ENCODE measurements around the gene CLDN16. TPM values are rescaled to one million over a fixed set of nuclear protein-coding genes. Genes with fewer than 3 reads are reported as not detected.

Gene CLDN16
- total RNA-seq, 2 experiments from 2014 or later = not detected

- Mint-ChIP-seq H3K4me3 (no peak overlapping the region), H3K4me1 (no peaks in the 10 kb centered on the region), H3K27ac (no peak overlapping the region), H3K36me3 (no peaks in the 10 kb centered on the region), H3K9me3 (no peaks in the 10 kb centered on the region), H3K27me3 (no peaks in the 10 kb centered on the region)
- POLR2A ChIA-PET = no interaction called here
- no peak for DNase-seq
- ATAC-seq (ENCODE audit: low read depth) = no peak
Measured at GRCh38 chr3:190396001-190396400, 8.0 kb downstream of the CLDN16 start.

GRCh38 chr3:190397889-190398288, 9.9 kb downstream of the CLDN16 start:
- POLR2A ChIA-PET = no interaction called here
- no peak for ATAC-seq (ENCODE audit: low read depth)
- no peak for DNase-seq
- no peaks in the 10 kb centered on the region for H3K4me1 Mint-ChIP-seq
- no peak overlapping the region for H3K4me3 Mint-ChIP-seq
- no peaks in the 10 kb centered on the region for H3K36me3 Mint-ChIP-seq
- H3K27ac Mint-ChIP-seq = no peak overlapping the region
- H3K9me3 Mint-ChIP-seq = no peaks in the 10 kb centered on the region
- H3K27me3 Mint-ChIP-seq = no peaks in the 10 kb centered on the region

DNA sequence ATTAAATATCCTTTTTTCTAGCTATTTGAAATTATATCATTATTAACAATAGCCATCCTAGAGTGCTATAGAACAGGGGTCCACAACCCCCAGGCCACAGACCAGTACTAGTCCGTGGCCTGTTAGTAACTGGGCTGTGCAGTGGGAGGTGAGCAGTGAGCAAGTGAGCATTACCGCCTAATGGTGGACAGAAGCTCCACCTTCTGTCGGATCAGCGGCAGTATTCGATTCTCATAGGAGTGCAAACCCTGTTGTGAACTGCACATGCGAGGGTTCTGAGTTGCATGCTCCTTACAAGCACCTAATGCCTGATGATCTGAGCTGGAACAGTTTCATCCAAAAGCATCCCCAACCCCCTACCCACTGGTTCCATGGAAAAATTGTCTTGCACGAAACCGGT, 11.7 kb downstream of the CLDN16 start:
- POLR2A ChIA-PET = no interaction called here
- H3K27ac Mint-ChIP-seq = no peak overlapping the region
- no peaks in the 10 kb centered on the region for H3K4me1 Mint-ChIP-seq
- H3K36me3 Mint-ChIP-seq = no peaks in the 10 kb centered on the region
- DNase-seq = no peak
- no peaks in the 10 kb centered on the region for H3K27me3 Mint-ChIP-seq
- H3K9me3 Mint-ChIP-seq = no peaks in the 10 kb centered on the region
- H3K4me3 Mint-ChIP-seq = no peak overlapping the region
- ATAC-seq (ENCODE audit: low read depth) = no peak

DNA sequence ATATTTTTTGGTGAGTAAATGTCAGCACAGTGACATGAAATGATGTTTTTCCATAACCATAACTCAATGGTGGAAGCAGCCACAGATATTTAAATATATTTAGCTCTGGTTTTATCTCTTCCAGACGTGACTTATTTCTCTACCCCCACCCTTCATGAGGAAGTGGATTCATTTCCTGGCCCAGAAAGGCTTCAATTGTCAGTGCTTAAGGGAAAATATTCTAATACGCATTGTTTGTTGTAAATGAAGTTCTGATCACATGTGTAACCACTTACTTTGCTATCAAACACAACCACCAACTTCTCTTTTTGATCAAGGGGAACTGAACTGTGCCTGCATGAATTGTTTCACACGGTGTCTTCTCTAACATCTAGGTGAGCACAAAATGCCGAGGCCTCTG, 14.0 kb downstream of the CLDN16 start:
- no peaks in the 10 kb centered on the region for H3K27me3 Mint-ChIP-seq
- no peaks in the 10 kb centered on the region for H3K9me3 Mint-ChIP-seq
- H3K36me3 Mint-ChIP-seq = no peaks in the 10 kb centered on the region
- H3K4me1 Mint-ChIP-seq = no peaks in the 10 kb centered on the region
- POLR2A ChIA-PET = no interaction called here
- no peak for DNase-seq
- H3K4me3 Mint-ChIP-seq = no peak overlapping the region
- no peak overlapping the region for H3K27ac Mint-ChIP-seq
- ATAC-seq (ENCODE audit: low read depth) = no peak

DNA sequence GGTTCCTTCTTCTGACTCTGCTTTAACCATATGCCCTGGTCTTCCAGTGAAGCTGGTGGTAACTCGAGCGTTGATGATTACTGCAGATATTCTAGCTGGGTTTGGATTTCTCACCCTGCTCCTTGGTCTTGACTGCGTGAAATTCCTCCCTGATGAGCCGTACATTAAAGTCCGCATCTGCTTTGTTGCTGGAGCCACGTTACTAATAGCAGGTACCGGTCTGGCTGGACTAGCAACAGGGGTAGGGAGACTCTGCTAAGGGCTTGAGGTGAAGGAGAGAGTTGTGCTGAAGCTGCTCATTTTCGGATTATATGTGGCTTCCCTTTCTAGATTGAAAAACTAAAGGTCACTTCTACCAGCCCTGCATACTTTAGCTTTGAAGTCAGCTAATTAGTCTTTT, 16.8 kb downstream of the CLDN16 start:
- Mint-ChIP-seq H3K9me3 (no peaks in the 10 kb centered on the region), H3K4me1 (no peaks in the 10 kb centered on the region), H3K4me3 (no peak overlapping the region), H3K27me3 (no peaks in the 10 kb centered on the region), H3K27ac (no peak overlapping the region), H3K36me3 (no peaks in the 10 kb centered on the region)
- POLR2A ChIA-PET = no interaction called here
- ATAC-seq (ENCODE audit: low read depth) (no peak), DNase-seq (no peak)

DNA sequence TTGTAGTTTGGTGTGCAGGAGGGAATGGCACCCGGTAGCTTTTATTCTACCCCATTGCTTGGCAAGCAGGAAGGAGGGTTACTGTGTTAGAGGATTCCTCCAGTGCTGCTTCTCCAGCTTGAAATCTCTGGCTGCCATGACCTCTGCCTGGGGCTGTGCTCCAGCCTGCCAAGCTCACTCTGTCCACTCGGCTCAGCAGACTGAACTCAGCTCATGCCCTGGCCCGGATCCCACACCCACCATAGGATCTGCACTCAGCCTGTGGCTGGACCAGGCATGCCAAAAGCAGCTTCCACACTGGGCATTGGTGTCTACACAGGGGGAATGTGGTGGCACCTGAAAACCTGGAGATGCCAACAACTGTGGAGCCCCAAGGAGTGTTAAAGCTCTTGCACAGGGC, 26.3 kb downstream of the CLDN16 start:
- H3K9me3 Mint-ChIP-seq = no peaks in the 10 kb centered on the region
- H3K27me3 Mint-ChIP-seq = peaks cover 4% of the 10 kb centered on the region

GRCh38 chr3:190424108-190424477, 36.1 kb downstream of the CLDN16 start:
- Mint-ChIP-seq H3K36me3 (no peaks in the 10 kb centered on the region), H3K4me1 (peaks cover 4% of the 10 kb centered on the region), H3K9me3 (no peaks in the 10 kb centered on the region), H3K4me3 (no peak overlapping the region), H3K27me3 (peaks cover 2% of the 10 kb centered on the region), H3K27ac (no peak overlapping the region)
- POLR2A ChIA-PET = no interaction called here
- ATAC-seq (ENCODE audit: low read depth) (no peak), DNase-seq (no peak)

More for the DNA sequence above, 26.3 kb downstream of the CLDN16 start:
- Mint-ChIP-seq H3K4me1 (no peaks in the 10 kb centered on the region), H3K27ac (no peak overlapping the region), H3K4me3 (no peak overlapping the region), H3K36me3 (no peaks in the 10 kb centered on the region)
- no peak for DNase-seq
- ATAC-seq (ENCODE audit: low read depth) = no peak
- POLR2A ChIA-PET = no interaction called here

- H3K4me3 Mint-ChIP-seq = no peak overlapping the region
- ATAC-seq (ENCODE audit: low read depth) = peak; percentile 45
- H3K4me1 Mint-ChIP-seq = peaks cover 4% of the 10 kb centered on the region
- no peak overlapping the region for H3K27ac Mint-ChIP-seq
- peaks cover 6% of the 10 kb centered on the region for H3K27me3 Mint-ChIP-seq
- no peak for DNase-seq
- H3K36me3 Mint-ChIP-seq = no peaks in the 10 kb centered on the region
- no peaks in the 10 kb centered on the region for H3K9me3 Mint-ChIP-seq
- POLR2A ChIA-PET = no interaction called here
Measured at GRCh38 chr3:190424478-190425439, 36.8 kb downstream of the CLDN16 start.

- Mint-ChIP-seq H3K4me3 (no peak overlapping the region), H3K27me3 (peaks cover 6% of the 10 kb centered on the region), H3K4me1 (peaks cover 4% of the 10 kb centered on the region), H3K36me3 (no peaks in the 10 kb centered on the region), H3K9me3 (no peaks in the 10 kb centered on the region), H3K27ac (no peak overlapping the region)
- DNase-seq (no peak), ATAC-seq (ENCODE audit: low read depth) (no peak)
- POLR2A ChIA-PET = no interaction called here
Measured at GRCh38 chr3:190425833-190426232, 37.9 kb downstream of the CLDN16 start.

- no peaks in the 10 kb centered on the region for H3K9me3 Mint-ChIP-seq
- no peaks in the 10 kb centered on the region for H3K36me3 Mint-ChIP-seq
- no peak overlapping the region for H3K27ac Mint-ChIP-seq
- H3K27me3 Mint-ChIP-seq = peaks cover 6% of the 10 kb centered on the region
- H3K4me3 Mint-ChIP-seq = no peak overlapping the region
- POLR2A ChIA-PET = no interaction called here
- peaks cover 4% of the 10 kb centered on the region for H3K4me1 Mint-ChIP-seq
- DNase-seq = no peak
- no peak for ATAC-seq (ENCODE audit: low read depth)
Measured at GRCh38 chr3:190426806-190427507, 39.0 kb downstream of the CLDN16 start.

DNA sequence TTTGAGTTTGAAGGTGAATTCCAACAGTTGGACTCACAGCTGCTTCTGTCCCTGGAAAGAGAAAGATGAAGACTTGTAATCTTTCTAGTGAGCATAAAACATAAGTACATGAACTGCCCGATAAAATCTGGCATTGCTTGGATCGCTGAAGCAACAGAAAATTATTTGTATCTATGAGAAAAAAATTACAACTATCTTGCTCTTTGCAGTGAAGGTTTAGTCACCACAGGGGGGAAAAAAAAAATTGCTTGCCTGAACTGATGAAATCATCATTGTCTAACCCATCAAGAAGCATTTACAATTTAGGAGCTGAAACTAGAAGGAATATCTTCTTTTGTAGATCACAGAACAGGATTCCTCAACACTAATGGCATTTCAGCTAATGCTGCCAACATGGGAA, 41.7 kb downstream of the CLDN16 start:
- ATAC-seq (ENCODE audit: low read depth) (no peak), DNase-seq (no peak)
- Mint-ChIP-seq H3K36me3 (no peaks in the 10 kb centered on the region), H3K9me3 (peaks cover 5% of the 10 kb centered on the region), H3K4me3 (no peak overlapping the region), H3K27ac (no peak overlapping the region), H3K27me3 (peaks cover 14% of the 10 kb centered on the region), H3K4me1 (peaks cover 2% of the 10 kb centered on the region)
- POLR2A ChIA-PET = no interaction called here

- peaks cover 19% of the 10 kb centered on the region for H3K27me3 Mint-ChIP-seq
Measured at GRCh38 chr3:190430906-190431305, 42.9 kb downstream of the CLDN16 start.

GRCh38 chr3:190432216-190432615, 44.3 kb downstream of the CLDN16 start:
- POLR2A ChIA-PET = interaction anchor here (0.6 kb wide), 1 partner anchor 937 kb away, joined by 4 read pairs; no protein-coding TSS in a partner anchor
- H3K9me3 Mint-ChIP-seq = peaks cover 5% of the 10 kb centered on the region
- DNase-seq (no peak), ATAC-seq (ENCODE audit: low read depth) (no peak)
- peaks cover 27% of the 10 kb centered on the region for H3K27me3 Mint-ChIP-seq
- H3K4me3 Mint-ChIP-seq = no peak overlapping the region
- no peak overlapping the region for H3K27ac Mint-ChIP-seq
- H3K36me3 Mint-ChIP-seq = no peaks in the 10 kb centered on the region
- H3K4me1 Mint-ChIP-seq = no peaks in the 10 kb centered on the region

More at GRCh38 chr3:190430906-190431305, 42.9 kb downstream of the CLDN16 start:
- H3K4me1 Mint-ChIP-seq = no peaks in the 10 kb centered on the region
- no peak for ATAC-seq (ENCODE audit: low read depth)
- H3K36me3 Mint-ChIP-seq = no peaks in the 10 kb centered on the region
- H3K4me3 Mint-ChIP-seq = no peak overlapping the region
- peaks cover 5% of the 10 kb centered on the region for H3K9me3 Mint-ChIP-seq
- H3K27ac Mint-ChIP-seq = no peak overlapping the region
- DNase-seq = no peak
- POLR2A ChIA-PET = no interaction called here

DNA sequence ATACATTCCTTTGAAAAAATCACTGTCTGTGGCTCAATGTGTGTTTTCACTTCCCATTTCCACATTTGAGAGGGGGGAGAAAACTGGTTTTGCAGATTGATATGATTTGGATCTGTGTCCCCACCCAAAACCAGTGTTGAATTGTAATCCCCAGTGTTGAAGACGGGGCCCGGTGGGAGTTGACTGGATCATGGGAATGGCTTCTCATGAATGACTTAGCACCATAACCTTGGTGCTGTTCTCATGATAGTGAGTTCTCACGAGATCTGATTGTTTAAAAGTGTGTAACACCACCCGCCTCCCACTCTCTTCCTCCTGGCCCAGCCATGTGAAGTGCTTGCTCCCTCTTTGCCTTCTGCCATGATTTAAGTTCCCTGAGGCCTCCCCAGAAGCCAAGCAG, 45.7 kb downstream of the CLDN16 start:
- DNase-seq (no peak), ATAC-seq (ENCODE audit: low read depth) (no peak)
- POLR2A ChIA-PET = no interaction called here
- Mint-ChIP-seq H3K36me3 (no peaks in the 10 kb centered on the region), H3K4me3 (no peak overlapping the region), H3K9me3 (peaks cover 5% of the 10 kb centered on the region), H3K27ac (no peak overlapping the region), H3K27me3 (peaks cover 27% of the 10 kb centered on the region), H3K4me1 (no peaks in the 10 kb centered on the region)

Data from activated naive CD8-positive, alpha-beta T cell treated with anti-CD3 and anti-CD28 coated beads, Interleukin-2, amount 10 ng/mL, durations not matched to agents 7 days and 5 days (primary cell).